ENCODE measurements around the gene ERCC6L2. TPM values are rescaled to one million over a fixed set of nuclear protein-coding genes. Genes with fewer than 3 reads are reported as not detected.

Gene ERCC6L2
- total and polyA plus RNA-seq, 2 of the 4 experiments (the other 2 are of a cell fraction) = 13.0 to 67.6 TPM

- H2BK20ac ChIP-seq (ENCODE audit: low read depth, low read length) = no peak overlapping the region
- no peak overlapping the region for H3K23ac ChIP-seq (ENCODE audit: low read depth, low read length)
- no peak overlapping the region for H4K5ac ChIP-seq (ENCODE audit: low read depth, low read length)
- POLR2A ChIA-PET (ENCODE audit: unreplicated experiment) = no interaction called here
- no peak overlapping the region for H3K14ac ChIP-seq (replicated peaks; ENCODE audit: low read depth, low read length)
- H4K8ac ChIP-seq (ENCODE audit: low read depth in 2 of 2, low read length in 2 of 2) = no peak overlapping the region
- no peak for ATAC-seq (ENCODE audit: low read depth)
- H2AK9ac ChIP-seq (replicated peaks; ENCODE audit: low read depth, low read length, poor library complexity) = no peak overlapping the region
- no peak for DNase-seq
- H3K4me1 ChIP-seq (ENCODE audit: control insufficient read depth, insufficient read depth, low read length) = no peaks in the 10 kb centered on the region
- H3K27ac ChIP-seq (ENCODE audit: insufficient read depth, low read length) = no peak overlapping the region
- H2AK5ac ChIP-seq (ENCODE audit: low read depth, low read length) = no peak overlapping the region
- H3K4me3 ChIP-seq (ENCODE audit: insufficient read depth, low read depth, low read length) = no peak overlapping the region
- H2BK15ac ChIP-seq (ENCODE audit: low read depth, low read length) = no peak overlapping the region
- H3K56ac ChIP-seq (ENCODE audit: extremely low read depth, insufficient read depth, low read length) = no peak overlapping the region
- H3K9ac ChIP-seq (ENCODE audit: low read depth, low read length) = no peak overlapping the region
- H2AFZ ChIP-seq (replicated peaks; ENCODE audit: low read length, poor library complexity) = no peak overlapping the region
- dilution Hi-C loops (cut with HindIII; ENCODE audit: low sequenced_read_pairs, unreplicated experiment) = no loop called here
- intact Hi-C loops (cut with micrococcal nuclease) = no loop called here
- WGBS, 2 experiments (ENCODE audit: extremely low coverage in 2 of 2, insufficient read length in 1 of 2) = no CpG with 5 or more reads among the region's 2 CpGs
- TF ChIP-seq CEBPB (IDR thresholded peaks at IDR 0.05; ENCODE audit: low read depth, low read length) (no peak), RAD21 (IDR thresholded peaks at IDR 0.05; ENCODE audit: low read length) (no peak), POLR2A (IDR thresholded peaks at IDR 0.05; ENCODE audit: low read depth, low read length) (no peak), RCOR1 (IDR thresholded peaks at IDR 0.05; ENCODE audit: insufficient replicate concordance, low read length) (no peak), BHLHE40 (IDR thresholded peaks at IDR 0.05; ENCODE audit: low read depth, low read length) (no peak), NFE2L2 (IDR thresholded peaks at IDR 0.05; ENCODE audit: low read depth, low read length) (no peak), MAFK (IDR thresholded peaks at IDR 0.05; ENCODE audit: low read depth, low read length) (no peak), CHD1 (IDR thresholded peaks at IDR 0.05; ENCODE audit: low read depth, low read length) (no peak)
- H3K27me3 ChIP-seq (ENCODE audit: control insufficient read depth, insufficient read depth, low read length) = no peaks in the 10 kb centered on the region
- in situ Hi-C loops (cut with MboI; ENCODE audit: low sequenced_read_pairs) = no loop called here
- H3K9me1 ChIP-seq (ENCODE audit: insufficient read depth, low read length) = no peaks in the 10 kb centered on the region
- CTCF ChIA-PET = no interaction called here
- no peak overlapping the region for H2BK120ac ChIP-seq (ENCODE audit: low read depth, low read length)
- no peak overlapping the region for H4K91ac ChIP-seq (ENCODE audit: insufficient read depth, low read depth, low read length)
- no peaks in the 10 kb centered on the region for H3K9me3 ChIP-seq (ENCODE audit: control insufficient read depth, insufficient read depth, low read length)
- no peak overlapping the region for H3K4me2 ChIP-seq (ENCODE audit: low read depth, low read length)
- no peaks in the 10 kb centered on the region for H3K79me1 ChIP-seq (ENCODE audit: low read depth in 1 of 2, low read length in 2 of 2)
- H3K36me3 ChIP-seq (ENCODE audit: control insufficient read depth, insufficient read depth, low read length) = peaks cover 1% of the 10 kb centered on the region; the same call in 1 of the 2 replicates
- H3K4ac ChIP-seq (ENCODE audit: low read depth, low read length) = no peak overlapping the region
- no TSS peak for BruUV-seq (replicated peaks)
- no peaks in the 10 kb centered on the region for H4K20me1 ChIP-seq (ENCODE audit: insufficient read depth, low read length)
- no peak overlapping the region for H3K18ac ChIP-seq (ENCODE audit: low read depth, low read length)
- H2BK5ac ChIP-seq (ENCODE audit: low read depth, low read length, poor library complexity, severe bottlenecking) = no peak overlapping the region
These were observed 117.0 kb downstream of the ERCC6L2 start for GRCh38 chr9:95992536-95992935.
